Measurements from ENCODE around the gene EFR3B.
"Not testable (repeated sequence)": the region's sequence is repeated elsewhere in the genome, so short reads cannot be mapped to it uniquely, and the experiment has no call there.

EFR3B gene

GRCh38 chr2:25072606-25073005 lies 30.7 kb downstream of the EFR3B start:
- DNase-seq (ENCODE audit: low read depth, low spot score) = no peak

DNA sequence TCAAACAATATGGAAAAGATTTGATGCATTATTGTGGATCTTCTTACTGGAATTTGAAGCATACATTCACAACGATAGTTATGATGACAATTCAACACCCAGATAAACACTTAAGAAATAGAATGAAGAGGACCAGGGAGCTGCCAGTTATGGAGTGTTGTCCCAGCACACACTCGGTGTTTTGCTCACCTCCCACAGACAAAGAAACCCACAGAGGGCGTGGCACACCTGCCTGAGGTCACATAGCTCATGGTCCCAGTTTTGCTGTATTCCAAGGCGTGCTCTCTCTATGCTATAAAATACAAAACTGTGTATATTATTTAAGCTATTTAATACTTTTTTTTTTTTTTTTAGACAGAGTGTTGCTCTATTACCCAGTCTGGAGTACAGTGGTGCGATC lies 31.1 kb downstream of the EFR3B start:
- no peak for DNase-seq (ENCODE audit: low read depth, low spot score)

DNA sequence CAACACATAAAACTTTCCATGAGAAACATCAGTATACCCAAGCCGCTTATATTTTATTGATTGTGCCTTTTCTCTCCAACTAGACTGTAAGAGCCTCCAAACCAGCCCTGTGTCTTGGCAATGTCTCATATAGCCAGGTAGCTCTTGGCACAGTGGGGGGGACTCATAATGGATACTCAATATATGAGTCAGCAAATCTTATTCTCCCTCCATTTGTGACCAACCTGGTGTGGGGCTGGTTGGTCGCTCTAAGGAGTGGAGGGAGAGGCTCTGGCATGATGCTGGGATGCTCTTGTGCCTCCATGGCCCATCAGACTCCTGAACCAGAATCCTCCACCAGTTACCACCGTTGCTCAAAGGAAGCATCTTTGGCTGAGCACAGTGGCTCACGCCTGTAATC lies 32.0 kb downstream of the EFR3B start:
- no peak for DNase-seq (ENCODE audit: low read depth, low spot score)

DNA sequence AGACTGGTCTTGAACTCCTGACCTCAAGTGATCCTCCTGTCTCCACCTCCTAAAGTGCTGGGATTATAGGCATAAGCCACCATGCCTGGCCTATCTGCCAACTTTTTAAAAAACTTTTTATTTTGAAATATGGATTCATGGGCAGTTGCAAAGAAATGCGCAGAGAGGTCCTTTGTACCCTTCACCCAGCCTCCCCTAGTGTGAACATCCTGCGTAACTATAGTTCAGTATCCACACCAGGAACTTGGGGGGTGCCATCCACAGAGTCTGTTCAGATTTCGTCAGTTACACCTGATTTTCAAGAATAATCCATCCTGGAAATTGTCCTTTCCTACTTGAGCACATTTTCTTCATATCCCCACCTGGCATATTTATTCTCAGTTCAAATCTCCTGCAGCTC lies 33.0 kb downstream of the EFR3B start:
- DNase-seq (ENCODE audit: low read depth, low spot score) = no peak

GRCh38 chr2:25076749-25077148 lies 34.9 kb downstream of the EFR3B start:
- DNase-seq (ENCODE audit: low read depth, low spot score) = no peak

DNA sequence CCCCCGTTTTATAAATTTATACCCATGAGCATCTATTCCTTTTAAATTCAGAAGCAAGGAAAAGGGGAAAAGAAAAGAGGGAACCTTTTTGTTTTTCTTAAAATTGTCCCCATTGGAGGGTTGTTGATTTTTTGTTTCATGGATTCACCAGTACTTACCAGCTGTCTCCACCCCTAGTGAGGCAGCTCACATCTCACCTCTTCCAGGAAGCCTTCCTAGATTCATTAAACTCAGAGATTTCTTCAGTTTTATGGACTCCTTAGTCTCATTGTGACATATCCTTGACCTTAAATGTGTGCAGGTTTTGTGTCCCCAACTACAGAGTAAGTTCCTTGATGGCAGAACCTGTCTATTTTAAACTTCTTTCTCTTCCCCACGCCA lies 35.9 kb downstream of the EFR3B start:
- DNase-seq (ENCODE audit: low read depth, low spot score) = no peak

- peak; percentile 71 for DNase-seq (ENCODE audit: low read depth, low spot score)
Observed at GRCh38 chr2:25078170-25079049, 36.5 kb downstream of the EFR3B start.

DNA sequence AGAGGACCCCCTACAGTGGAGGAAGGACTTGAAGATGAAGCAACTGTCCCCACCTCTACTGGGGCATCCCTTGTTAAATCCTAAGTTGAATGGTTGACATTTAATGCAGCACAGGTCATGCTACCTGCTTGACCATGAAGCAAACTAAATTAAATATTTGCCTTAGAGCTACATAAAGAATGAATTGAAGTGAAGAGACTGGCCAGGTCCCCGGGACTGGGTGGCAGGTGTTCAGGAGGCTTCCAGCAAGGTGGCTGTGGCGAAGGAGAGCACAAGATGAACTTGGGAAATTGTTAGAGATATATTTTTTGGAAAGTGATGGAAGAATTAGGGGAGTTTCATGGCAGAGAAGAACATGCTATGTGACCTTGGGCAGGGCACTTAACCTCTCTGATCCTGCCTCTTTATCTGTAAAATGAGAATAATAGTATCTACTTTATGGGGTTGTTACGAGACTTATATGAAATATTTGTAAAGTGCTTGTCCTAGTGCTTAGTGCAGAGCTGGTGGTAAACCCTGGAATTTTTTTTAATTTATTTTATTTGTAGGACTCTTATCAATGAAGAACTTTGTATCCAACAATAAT lies 37.3 kb downstream of the EFR3B start:
- DNase-seq (ENCODE audit: low read depth, low spot score) = no peak

DNA sequence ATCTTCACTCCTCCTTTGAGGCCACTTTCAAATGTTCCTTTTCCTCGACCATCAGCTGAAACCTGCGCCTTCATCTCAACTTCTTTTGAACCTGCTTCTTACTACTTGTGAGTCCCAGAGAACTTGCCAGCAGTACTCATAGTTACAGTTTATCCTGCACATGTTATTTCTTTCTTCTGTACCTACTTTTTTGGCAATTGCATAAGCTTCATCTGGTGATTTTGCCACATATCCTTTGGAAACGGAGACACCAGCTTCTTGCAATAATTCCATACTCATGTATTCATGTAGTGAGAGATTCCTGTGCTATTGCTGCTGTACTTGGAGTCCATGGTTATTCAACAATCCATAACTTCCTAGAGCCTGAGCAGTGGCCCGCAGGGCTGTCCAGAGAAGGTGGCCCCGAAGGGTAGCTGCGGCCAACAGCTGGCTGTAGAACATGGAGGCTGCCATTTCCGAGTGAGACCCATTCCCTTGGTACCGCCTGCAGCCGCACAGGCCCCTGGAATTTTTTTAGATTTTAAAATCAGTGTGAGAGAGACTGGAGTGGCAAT lies 39.4 kb downstream of the EFR3B start:
- no peak for DNase-seq (ENCODE audit: low read depth, low spot score)

- no peak for DNase-seq (ENCODE audit: low read depth, low spot score)
Observed at GRCh38 chr2:25082002-25082622, 40.2 kb downstream of the EFR3B start.

- no peak for DNase-seq (ENCODE audit: low read depth, low spot score)
Observed at GRCh38 chr2:25085761-25086560, 44.1 kb downstream of the EFR3B start.

DNA sequence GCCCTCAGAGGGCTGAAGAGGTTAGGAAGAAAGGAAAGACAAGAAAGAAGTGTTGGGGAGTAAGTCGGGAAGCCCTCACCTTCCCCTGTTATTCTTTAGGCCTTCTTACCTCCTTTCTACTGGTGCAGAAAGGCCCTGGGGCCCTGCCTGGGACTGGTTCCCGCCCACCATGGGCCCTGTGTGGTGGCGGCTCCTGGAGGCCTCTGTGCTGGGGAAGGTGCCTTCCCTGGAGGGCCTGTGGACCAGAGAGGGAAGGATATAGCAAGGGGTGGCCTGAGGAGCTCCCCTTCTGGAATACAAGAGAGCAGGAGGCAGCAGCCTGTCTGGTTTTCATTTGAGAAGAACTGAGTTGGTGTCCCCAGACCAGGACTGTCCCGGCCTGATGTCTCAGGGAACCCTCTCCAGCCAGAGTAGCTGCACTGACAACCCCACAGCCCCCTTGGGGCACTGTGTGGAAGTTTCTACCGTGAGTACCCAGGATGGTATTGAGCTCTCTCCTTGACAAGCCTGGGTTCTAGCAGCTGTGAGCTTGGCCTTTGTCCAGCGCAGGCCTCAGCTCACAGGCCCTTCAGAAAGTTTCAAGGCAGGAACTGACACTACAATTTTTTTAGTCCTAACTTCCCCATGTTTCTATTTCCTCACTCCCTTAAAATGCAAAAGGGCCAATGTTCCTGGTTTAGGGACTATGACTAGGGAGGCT lies 47.1 kb downstream of the EFR3B start:
- DNase-seq (ENCODE audit: low read depth, low spot score) = no peak

- no peak for DNase-seq (ENCODE audit: low read depth, low spot score)
Observed at GRCh38 chr2:25089605-25090315, 47.9 kb downstream of the EFR3B start.

GRCh38 chr2:25090801-25091200 lies 48.9 kb downstream of the EFR3B start:
- no peak for DNase-seq (ENCODE audit: low read depth, low spot score)

GRCh38 chr2:25091265-25091664 lies 49.4 kb downstream of the EFR3B start:
- DNase-seq (ENCODE audit: low read depth, low spot score) = no peak

DNA sequence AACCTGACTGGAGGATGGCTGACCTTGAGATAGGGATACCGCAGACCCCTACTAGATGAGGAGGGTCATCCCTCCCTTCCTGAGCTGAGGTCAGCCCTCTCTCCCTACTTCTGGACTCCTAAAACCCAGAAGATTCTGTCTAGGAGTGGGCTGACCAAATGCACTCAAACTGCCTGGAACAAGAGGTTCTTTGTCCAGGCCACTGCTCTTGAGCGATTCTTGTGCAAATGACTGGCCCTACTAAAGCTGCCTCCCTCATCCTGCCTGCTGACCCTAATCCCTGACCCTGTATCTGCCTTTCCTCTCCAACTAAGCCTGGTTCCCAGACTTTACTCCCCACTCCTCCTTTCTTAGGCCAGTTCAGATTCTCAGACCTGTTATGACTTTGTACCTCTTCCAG lies 56.2 kb downstream of the EFR3B start:
- DNase-seq (ENCODE audit: low read depth, low spot score) = no peak

- DNase-seq (ENCODE audit: low read depth, low spot score) = no peak
Observed at GRCh38 chr2:25098670-25099486, 57.0 kb downstream of the EFR3B start.

- not testable (repeated sequence) for DNase-seq (ENCODE audit: low read depth, low spot score)
Observed at GRCh38 chr2:25102352-25102751, 60.5 kb downstream of the EFR3B start.

DNA sequence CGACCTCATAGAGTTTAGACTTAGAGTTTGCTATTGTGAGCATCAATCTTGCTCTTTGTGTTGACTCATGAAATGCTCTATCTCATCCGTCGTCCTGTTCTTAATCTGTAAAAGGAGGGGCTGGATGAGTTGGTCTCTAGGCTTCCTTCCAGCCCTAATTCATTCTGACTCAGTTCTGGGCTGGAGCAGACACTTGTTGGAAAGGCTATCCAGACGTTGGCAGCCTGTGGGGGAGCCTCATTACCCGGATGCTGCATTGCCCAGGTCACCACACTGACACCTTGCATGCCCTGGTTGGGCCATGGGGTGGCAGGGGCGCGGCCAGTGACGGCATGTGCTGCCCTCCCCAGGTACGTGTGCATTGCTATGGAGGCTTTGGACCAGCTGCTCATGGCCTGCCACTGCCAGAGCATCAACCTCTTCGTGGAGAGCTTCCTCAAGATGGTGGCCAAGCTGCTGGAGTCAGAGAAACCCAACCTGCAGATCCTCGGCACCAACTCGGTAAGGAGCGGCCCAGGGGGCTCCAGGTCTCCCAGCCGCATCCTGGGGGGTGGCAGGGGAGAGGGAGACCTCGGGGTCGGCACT lies 61.5 kb downstream of the EFR3B start:
- no peak for DNase-seq (ENCODE audit: low read depth, low spot score)

All from brain pericyte (primary cell).